Measurements from ENCODE around the gene LRCH1.

DNA sequence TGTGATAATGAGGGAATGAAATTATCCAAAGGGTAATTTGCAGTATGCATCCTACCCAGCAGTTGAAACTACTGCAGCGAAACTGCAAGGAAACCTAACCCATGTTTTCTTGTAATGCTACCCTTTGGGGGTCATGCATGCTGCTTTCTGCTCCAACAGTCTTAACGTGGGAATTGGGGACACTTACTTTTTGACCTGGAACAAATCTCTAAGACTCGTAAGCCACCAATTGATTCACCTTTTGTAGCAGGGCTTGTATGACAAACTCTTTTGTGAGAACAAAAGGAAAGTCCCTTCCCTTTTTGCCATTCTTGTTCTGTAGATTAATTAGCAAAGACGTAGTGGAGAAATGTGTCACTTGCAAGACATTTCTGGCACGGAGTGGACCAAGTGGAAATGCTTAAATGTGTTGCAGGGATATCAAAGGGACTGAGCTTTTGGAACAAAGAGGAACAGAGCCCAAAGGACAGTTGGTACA lies 27.4 kb downstream of the LRCH1 start:
- no peak for TF ChIP-seq SUZ12 (IDR thresholded peaks at IDR 0.05)
- TF ChIP-seq FOXM1 (IDR thresholded peaks at IDR 0.05; ENCODE audit: borderline replicate concordance): no peak
- TF ChIP-seq FOXK2 (IDR thresholded peaks at IDR 0.05): no peak
- no peak for TF ChIP-seq BHLHE40 (IDR thresholded peaks at IDR 0.05; ENCODE audit: borderline replicate concordance)
- no peak for TF ChIP-seq ELF4 (IDR thresholded peaks at IDR 0.05)
- TF ChIP-seq FOXA1 (IDR thresholded peaks at IDR 0.05): no peak
- TF ChIP-seq LEF1 (IDR thresholded peaks at IDR 0.05; ENCODE audit: borderline replicate concordance): no peak
- TF ChIP-seq CTBP1 (IDR thresholded peaks at IDR 0.05; ENCODE audit: borderline replicate concordance): no peak

All from HEK293T (cell line).